ENCODE measurements around the gene CAPN5.

CAPN5 gene

DNA sequence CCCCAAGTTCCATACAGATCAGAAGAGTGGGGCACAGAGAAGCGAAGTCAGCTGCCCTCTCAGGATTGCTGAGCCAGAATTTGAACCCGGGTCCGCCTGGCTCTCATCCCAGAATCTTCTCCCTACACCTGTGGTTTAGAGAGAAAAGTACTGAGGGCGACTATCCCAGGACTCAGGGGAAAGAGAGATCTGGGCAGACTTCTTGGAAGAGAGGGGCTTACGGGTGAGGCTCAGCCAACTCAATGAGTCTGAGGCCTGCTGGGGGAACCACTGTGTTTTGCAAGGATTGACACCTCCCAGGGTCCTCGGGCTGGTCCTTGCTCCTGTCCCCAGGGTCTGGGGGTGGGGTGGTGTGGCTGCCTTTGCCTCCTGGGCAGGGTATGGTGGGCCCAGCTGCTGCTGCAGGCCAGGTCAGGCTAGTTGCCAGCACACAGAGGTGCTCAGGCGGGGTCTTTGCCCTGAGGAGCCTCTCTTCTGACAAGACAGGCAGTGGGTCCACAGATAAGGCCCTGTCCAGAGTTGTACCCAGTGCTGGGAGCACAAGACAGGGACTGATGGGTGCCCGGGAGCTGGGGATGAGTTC, 1.2 kb downstream of the CAPN5 start:
- no peak for DNase-seq

DNA sequence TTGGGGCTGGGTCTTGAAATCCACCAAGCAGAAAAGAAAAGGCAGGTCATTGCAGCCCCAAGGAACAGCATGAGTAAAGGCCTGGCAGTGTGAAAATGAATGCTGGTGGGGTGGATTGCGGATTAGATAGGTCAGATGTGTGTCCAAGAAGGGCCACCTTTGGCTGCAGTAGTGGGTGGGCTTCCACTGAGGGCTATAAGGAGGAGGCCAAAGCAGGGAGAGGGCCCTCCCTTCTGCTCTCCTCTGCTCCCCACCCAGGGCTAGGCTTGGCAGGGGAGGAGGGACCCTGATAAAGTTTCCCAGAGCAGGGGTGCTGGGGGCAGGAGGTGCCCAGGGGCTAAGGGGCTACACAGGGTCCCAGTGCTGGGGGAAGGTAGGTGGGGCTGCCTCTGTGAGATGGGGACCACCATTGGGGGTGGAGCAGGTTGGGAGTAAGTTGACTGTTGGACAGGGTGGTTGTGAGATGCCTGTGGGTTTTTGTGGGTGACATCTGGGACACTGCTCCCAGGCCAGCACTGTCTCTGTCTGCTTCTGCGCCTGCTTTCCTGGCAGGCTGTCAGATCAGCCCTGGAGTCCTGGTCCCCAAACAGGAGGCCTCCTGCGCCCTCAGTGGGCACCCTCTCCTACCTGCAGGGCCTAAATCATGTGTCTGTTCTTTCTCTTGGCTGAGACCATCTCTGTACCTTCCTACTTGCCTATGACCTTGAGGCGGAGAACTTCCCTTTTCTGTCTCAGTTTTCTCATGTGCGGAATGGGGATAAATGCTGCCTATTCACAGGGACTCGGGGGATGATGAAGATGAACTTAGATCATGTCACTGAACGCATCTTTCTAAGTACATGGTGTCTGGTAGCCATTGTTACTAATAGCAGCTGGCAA, 1.9 kb downstream of the CAPN5 start:
- no peak for DNase-seq

DNA sequence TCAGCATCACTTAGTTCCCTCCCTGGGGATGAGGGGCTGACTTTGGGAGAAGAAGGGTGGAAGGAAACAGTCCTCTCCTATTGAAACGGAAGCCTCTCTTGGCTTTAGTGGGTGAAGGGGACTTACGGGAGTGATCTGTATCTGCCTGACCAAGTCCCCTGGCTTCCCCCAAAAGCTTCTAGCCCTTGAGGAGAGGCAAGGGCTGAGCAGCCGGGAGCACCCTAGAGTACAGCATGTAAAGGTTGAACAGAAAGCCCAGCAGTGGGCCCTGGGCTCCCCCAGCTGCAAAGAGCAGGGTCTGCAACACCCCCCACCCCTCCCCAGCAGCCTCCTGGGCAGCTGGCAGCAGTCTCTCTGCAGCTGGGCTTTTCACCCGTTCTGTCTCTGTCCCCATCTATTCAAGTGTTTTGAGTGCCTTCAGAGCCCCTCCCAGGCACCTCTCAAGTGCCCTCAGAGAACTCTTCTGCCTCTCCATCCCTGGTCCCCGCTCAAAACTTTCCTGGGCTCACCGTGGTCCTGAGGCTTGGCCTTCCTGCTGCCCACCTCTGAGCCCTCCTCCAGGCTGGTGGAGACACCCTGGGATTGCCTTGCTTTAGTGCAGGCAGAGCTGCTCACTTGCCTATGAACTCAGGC, 2.7 kb downstream of the CAPN5 start:
- no peak for DNase-seq

DNA sequence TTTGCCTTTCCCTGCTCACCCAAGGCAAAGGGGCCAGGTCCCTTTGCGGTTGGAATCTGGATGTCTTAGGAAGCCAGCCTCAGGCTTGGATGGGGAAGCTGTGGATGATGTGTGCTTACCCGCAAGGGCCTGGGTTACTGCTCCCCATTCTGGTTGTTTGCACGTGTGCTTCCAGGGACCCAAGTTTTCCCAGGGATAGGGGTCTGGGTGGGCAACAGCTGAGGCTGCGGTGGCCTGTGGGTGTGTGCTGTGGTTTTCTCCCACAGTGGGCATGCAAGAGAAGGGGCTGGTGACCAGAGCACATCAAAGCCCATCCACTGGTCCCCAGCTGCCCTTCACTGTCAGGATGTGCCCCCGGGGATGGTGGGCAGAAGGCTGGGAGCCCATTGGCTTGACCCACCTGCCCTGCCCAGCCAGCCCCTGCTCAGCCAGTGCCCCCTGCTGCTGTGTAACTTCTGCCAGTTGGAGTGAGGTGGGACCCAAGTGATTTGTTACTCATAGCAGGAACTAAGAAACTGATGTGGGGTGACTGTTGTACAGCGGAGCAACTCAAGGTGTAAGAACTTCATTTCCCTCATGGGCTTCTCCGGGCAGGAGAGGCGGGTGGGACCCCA, 3.3 kb downstream of the CAPN5 start:
- no peak for DNase-seq

DNA sequence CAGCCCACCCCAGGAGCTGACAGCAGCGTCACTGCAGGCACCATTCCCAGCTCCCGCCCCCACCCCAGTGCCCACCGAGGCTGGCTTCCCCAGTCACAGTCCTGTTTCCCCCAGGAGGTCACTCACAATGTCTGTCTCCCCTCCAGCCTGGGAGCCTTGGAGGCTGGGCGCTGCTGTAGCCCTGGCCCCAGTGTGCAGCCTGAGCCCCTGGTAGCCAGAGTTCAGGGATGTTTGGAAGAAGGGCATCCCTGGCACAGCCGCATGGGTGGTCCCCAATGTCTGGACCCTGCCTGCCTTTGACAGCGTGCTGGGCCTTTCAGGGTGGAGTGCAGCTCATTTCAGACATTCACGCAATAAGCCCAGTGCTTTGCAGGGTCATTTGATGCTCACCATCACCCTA, 4.3 kb downstream of the CAPN5 start:
- no peak for DNase-seq

DNA sequence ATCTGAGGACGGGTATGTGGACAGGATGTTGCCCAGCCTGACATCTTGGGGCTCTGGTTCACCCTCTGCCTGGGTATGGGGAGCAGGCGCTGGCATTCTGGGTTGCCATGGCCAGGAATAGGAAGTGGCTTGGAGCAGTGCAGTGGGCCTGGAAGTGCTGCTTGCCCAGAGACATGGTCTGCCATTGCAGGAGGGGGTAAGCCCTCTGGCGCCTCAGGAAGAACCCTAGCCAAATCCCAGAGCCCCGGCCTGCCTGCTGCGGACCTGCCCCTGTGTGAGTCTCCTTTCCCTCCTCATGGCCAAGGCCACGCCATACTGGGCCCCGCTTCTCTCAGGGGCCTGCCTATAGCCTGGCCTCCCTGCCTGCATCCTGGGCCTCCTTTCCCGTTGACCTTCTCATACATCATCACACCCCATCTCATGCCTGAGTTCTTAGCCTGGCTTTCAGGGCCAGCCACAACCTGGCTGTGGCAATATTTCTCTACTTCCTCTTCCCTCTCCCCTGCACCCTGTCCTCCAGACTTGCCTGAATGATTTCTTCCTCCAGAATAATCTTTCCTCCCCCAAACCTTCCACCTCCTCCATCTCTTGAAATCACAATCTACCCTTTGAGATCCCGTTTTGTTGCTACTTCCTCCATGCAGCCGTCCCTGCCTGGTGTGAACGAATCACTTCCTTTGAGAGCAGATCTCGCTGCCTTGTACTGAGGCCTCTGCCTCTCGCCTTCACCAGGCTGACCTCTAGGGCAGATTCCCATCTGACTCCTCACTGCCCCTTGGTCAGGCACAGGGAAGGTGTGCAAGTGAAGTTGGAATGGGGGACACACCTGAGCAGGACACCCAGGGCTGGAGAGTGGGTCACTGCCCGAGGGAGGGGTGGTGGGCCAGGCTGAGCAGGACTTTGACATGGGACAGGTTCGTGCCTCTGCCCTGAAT, 5.2 kb downstream of the CAPN5 start:
- no peak for DNase-seq

DNA sequence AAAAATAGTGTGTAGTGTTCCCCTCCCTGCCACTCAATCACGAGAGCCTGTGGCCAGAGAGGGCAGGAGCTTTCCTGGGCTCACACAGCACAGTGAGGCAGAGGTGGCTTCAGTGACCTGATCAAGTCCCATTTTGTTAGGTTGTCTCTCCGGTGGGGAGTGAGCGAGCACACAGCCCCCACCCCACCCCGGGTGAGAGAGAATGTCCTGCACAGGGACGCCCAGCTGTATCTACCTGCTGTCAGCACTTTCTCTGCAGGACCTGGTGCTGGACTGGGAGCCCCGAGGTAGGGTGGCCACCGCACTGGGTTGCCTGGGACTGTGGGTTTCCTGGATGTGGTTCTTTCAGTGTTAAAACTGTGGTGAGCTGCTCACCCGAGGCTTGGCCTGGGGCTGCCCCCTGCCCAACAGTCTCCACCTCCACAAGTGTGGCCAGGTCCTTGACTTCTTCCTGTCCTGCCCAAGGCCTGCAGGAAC, 6.1 kb downstream of the CAPN5 start:
- no peak for DNase-seq

DNA sequence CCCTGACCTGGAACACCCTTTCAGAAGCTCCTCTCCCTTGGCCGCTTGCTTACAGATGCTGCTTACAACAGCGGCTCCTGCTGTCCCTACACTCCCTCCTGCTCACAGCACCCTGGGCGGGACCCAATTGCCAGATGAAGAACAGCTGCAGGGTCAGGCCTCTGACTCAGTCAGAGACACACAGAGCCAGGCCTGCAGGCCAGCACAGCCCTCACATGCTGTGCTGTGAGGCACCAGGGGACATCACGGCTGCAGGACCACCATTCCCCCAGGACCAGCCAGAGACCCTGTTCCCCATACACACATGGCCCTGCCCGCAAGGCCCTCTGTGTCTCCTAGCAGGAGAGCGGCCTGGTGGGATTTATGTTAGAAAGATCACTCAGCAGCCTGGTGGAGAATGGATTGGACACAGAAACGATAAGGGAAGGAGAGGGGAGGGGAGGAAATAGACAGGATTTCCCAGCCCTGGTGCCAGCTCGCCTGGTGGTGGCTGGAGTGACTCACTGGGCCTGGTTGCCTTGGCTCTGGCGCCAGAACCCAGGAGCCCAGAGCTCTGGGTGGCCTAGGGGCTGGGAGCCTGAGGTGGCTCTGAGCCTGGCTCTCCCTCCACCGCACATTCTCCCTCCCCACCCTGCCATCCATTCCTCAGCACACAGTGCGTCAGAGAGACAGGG, 6.7 kb downstream of the CAPN5 start:
- no peak for DNase-seq

DNA sequence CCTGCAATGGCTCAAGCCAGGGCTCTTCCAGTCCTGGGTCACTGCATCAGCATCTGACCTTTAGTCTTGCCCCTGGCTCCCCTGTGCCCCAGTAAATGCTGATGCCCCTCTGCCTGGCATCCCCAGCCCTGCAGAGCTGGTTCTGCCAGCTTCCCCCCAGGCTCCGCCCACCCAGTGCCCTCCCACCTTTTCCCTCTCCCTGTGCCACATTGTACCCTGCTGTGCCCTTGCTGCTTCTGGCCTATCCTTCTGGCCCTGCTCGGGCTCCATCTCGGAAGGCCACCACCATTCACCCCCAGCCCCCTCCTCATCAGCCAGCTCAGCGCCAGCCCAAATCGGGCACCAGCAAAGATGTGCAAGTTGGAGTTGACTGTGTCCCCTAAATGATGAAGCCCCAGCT, 7.4 kb downstream of the CAPN5 start:
- DNase-seq: no peak

DNA sequence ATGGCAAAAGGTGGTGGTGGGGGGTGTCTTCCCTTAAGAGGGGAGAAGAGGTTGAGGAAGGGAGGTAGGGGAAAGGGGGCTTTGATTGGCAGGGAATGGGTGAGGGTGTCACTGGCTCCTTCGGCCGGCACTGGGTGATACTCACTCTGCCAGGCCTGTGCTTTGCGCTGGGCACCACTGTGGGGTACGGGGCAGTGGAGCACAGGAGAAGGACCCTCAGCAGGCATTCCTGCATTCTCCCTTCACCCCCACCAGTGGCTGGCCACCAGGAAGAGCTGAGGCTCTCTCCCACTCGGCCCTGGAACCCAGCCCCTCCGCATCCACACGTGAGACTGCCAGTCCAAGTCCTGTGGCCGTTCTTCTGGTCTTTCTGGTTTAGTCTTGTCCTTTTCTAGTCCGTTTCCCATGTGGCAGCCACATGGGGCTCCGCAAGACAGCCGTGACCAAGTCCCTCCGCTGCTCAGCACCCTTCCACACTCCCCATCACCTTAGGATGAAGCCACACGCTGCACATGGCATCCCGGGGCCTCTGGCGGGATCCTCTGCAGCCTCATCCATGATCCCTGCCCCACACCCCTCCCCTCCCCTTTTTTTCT, 8.0 kb downstream of the CAPN5 start:
- no peak for DNase-seq

DNA sequence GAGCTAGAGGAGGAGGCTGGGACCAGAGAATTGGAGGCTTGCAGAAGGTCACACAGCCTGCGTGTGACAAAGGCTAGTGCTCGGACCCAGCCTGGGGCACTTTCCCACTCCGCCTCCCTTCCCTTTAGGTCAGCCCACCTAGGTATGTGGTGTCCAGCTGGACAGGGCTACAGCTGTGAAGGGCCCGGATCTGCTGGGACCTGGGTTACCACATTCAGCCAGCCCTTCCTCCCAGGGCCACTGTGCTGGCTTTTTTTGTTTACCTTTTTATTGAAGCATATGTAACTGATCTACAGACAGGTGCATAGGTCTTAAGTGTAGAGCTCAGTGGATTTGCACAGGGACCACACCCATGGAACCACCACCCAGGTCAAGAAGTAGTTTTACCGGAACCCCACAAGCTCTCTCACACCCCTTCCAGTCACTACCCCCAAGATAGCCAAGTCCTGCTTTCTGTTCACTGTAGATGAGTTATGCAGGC, 8.7 kb downstream of the CAPN5 start:
- DNase-seq: no peak

DNA sequence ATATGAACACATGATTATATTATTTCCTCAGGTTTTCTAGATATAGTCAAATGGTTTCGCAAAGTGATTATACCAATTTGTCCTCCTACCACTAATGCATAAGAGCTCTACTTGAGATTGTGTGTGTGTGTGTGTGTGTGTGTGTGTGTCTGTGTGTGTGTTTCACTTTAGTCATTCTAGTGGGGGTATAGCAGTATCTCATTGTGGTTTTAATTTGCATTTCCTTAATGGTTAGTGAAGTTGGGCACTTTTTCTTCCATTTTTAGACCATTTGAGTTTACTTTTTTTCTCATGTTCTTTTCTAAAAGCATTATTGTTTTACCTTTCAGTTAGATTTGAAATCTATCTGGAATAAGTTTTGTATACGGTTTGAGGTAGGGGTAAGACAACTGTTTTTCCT, 12.9 kb downstream of the CAPN5 start:
- DNase-seq: no peak

DNA sequence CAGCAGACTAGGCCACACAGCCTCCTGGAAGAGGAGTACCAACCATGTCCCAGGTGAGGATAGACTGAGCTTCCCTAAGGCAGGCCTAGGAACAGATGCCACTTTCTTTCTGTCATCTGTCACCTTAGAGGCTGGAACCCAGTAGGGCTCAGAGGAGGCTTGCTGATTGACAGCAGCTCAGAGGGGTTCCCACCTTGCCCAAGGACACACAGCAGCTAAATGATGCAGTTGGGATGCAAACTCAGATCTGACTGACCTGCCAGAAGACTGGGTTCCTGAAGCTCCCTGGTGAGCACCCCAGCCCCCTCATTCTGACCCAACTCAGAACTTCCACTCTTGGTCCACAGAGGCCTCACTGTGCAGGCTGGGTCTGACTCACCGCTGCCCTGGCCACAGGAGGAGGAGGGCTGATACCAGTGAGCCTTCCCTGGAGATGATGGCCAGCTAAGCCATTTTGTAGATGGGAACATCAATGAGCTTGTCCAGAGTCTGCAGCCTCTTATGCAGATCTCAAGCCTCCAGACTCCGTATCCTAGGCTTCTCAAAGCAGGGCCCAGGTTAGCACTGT, 14.0 kb downstream of the CAPN5 start:
- DNase-seq: no peak

DNA sequence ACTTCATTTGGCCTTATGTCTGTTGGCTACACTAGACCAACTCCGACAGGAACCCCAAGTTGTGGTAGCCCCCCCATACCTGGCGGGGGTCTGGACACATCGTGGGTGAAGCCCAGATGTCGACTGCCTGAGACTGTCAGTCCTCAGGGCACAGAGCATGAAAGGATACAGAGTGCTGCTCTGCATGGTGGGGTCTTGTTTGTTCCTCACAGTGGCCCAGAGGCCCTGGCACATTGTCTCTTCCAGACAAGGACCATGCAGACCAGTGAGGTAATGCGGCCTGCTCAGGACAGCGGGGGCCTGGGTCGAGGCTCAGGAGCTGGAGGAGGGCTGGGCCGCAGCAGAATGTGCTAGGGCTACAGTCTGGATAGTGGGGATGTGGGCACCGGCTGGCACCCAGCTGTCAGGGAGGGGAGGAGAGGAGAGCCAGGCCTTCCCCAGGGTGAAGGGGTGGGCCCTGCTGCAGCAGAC, 14.6 kb downstream of the CAPN5 start:
- DNase-seq: no peak

DNA sequence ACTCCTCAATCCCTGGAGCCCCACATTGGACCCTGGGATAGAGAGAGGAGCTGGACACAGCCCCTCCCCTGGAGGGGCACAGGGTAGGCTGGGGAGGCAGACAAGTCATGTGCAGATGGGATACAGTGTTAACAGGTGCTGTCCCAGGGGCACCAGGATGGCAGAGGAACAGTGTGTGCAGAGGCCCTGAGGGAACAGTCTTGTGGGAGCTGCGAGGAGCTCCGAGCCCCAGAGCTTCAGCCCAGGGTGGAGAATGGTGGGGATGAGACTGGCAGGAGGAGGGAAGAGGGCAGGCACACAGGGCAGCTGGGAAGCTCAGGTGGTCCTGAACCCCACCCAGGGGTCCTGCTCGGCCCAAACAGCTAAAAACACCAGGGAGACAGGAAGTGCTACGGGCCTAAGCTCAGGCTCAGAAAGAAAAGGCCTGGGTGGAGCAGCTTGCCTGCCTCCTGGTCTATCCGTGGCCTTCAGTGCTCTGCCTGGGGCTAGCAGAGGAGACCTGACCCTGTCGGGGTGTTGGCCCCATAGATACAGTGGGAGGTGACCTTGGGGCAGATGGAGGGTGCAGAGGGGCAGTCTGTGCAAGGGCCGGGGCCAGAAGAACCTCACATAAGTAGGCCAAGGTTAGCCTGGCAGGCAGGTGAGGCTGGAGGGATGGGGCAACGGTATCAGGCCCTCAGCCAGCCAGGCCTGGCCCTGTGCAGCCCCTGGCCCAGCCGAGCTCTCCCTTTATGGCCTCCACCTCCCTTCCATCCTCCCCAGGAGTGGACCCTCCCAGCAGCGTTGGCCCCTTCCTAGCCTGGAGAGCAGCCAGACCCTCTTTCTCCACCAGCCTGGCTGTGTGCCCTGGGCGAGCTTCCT, 15.4 kb downstream of the CAPN5 start:
- no peak for DNase-seq

DNA sequence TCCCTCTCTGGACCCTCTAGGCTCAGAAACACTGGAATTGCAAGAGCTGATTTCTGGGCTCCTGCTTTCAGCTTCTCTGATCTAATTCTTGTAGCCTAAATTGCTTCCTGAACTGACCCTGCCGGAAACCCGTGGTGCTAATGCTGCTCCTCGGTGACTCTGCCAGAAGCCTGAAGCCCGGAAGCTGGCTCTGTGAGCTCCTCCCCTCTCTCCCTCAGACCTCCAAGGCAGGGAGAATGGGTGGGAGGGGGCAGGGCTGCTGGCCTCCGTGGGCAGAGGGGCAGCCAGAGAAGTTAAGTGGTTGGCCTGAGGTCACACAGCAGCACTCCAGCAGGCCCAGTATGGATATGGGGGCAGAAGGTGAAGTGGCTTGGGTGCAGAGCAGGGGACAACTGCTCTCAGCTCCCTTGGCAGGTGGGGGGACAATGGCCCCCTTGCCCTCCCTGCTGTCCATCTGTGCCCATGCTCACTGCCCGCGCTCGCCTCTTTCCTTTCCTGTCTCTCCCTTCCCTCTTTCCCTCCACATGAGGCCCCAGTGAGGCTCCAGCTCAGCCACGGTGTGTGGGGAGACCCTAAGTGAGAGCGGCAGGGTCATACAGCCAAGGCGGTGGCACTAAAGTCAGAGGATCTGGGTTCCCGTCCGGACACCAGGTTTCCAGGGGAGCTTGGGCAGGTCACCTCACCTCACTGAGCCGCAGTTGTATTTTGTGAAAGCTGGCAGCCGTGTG, 16.2 kb downstream of the CAPN5 start:
- peak; percentile 73 for DNase-seq

DNA sequence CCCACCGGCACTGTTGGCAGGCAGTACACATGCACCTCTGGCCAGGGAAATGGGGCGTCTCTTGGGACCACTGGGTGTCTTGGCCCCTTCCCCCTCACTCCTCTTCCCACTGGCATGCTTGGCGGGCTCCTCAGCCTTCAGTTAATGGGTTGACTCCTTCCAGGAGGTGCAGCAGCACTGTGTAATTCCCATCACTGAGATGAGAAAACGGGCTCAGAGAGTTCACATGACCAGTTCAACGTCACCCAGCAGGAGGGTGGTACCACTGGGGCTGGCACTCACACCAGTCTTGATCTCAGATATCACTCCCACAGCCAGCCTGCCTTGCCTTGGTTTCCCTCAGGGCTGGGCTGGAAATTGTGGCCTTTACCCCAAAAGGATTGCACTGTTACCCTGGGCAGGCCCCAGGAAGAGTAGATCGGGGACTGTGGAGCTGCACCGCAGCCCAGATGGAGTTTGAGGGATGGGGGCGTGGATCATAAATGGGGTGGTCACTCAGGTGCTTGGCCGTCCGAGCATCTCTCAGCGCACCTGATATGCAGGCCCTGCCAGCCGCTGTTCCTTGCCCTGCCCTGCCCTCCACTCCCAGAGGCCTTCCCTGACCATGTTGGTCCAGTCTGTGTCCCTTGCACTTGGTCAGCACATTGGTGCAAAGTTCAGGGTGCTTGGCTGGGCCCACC, 16.9 kb downstream of the CAPN5 start:
- DNase-seq: no peak

DNA sequence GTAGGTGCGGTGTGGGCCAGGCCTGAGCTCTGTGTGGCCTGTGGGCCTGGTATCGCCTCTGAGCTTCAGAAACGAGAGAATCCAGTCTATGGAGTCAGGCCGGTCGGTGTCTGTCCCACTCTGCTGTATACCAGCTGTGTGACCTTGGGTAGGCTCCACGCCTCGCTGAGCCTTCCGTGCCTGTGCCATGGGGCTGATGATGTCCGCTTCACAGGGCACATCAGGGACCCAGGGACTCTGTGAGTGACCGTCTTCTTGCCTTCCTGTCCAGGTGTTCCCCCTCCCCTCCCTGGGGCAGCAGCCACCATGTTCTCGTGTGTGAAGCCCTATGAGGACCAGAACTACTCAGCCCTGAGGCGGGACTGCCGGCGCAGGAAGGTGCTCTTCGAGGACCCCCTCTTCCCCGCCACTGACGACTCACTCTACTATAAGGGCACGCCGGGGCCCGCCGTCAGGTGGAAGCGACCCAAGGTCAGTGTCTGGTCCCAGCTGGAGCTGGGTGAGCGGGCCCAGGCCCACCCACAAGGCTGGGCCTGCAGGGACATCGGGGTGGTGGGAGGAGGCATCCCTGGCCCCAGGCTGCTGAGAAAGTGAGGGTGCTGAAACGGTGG, 17.9 kb downstream of the CAPN5 start:
- DNase-seq: no peak
